ENCODE data around the gene AP1G1. TPM values are rescaled to one million over a fixed set of nuclear protein-coding genes. Genes with fewer than 3 reads are reported as not detected.
"Not testable (repeated sequence)": the region's sequence is repeated elsewhere in the genome, so short reads cannot be mapped to it uniquely, and the experiment has no call there.

Gene AP1G1
- total and polyA plus RNA-seq, 2 of the 4 experiments (the other 2 are of a cell fraction), result 48.3 to 86.7 TPM

DNA sequence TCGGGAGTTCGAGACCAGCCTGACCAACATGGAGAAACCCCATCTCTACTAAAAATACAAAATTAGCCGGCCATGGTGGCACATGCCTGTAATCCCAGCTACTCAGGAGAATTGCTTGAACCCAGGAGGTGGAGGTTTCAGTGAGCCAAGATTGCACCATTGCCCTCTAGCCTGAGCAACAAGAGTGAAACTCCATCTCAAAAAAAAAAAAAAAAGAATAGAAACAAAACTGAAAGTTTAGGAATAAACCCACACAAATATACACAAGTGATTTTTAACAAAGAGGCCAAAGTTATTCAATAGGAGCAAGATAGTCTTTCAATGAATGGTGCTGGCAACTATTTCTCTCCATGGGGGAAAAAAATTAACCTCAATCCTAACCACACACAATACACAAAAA is 18.3 kb downstream of the AP1G1 start:
- H3K4me1 ChIP-seq (ENCODE audit: control insufficient read depth, insufficient read depth, low read length); in situ Hi-C loops (cut with MboI; ENCODE audit: low sequenced_read_pairs); H3K18ac ChIP-seq (ENCODE audit: low read depth, low read length); H2BK20ac ChIP-seq (ENCODE audit: low read depth, low read length); BruUV-seq (replicated peaks); H3K4me2 ChIP-seq (ENCODE audit: low read depth, low read length); H2BK15ac ChIP-seq (ENCODE audit: low read depth, low read length); H2AFZ ChIP-seq (replicated peaks; ENCODE audit: low read length, poor library complexity); H3K9me1 ChIP-seq (ENCODE audit: insufficient read depth, low read length); dilution Hi-C loops (cut with HindIII; ENCODE audit: low sequenced_read_pairs, unreplicated experiment); H2BK120ac ChIP-seq (ENCODE audit: low read depth, low read length); ATAC-seq (ENCODE audit: low read depth); H2AK5ac ChIP-seq (ENCODE audit: low read depth, low read length); H3K14ac ChIP-seq (replicated peaks; ENCODE audit: low read depth, low read length); H4K8ac ChIP-seq (ENCODE audit: low read depth in 2 of 2, low read length in 2 of 2); H3K27me3 ChIP-seq (ENCODE audit: control insufficient read depth, insufficient read depth, low read length); H3K56ac ChIP-seq (ENCODE audit: extremely low read depth, insufficient read depth, low read length); H2AK9ac ChIP-seq (replicated peaks; ENCODE audit: low read depth, low read length, poor library complexity); H3K23ac ChIP-seq (ENCODE audit: low read depth, low read length); DNase-seq; H3K4ac ChIP-seq (ENCODE audit: low read depth, low read length); POLR2A ChIA-PET (ENCODE audit: unreplicated experiment); H3K27ac ChIP-seq (ENCODE audit: insufficient read depth, low read length); H3K4me3 ChIP-seq (ENCODE audit: insufficient read depth, low read depth, low read length); H4K91ac ChIP-seq (ENCODE audit: insufficient read depth, low read depth, low read length); H3K9ac ChIP-seq (ENCODE audit: low read depth, low read length); H2BK5ac ChIP-seq (ENCODE audit: low read depth, low read length, poor library complexity, severe bottlenecking); H4K5ac ChIP-seq (ENCODE audit: low read depth, low read length); H3K9me3 ChIP-seq (ENCODE audit: control insufficient read depth, insufficient read depth, low read length): not testable (repeated sequence)
- WGBS, 2 experiments (ENCODE audit: extremely low coverage in 2 of 2, insufficient read length in 1 of 2), result no CpG with 5 or more reads among the region's 3 CpGs
- peaks cover 66% of the 10 kb centered on the region for H4K20me1 ChIP-seq (ENCODE audit: insufficient read depth, low read length)
- H3K79me1 ChIP-seq (ENCODE audit: low read depth in 1 of 2, low read length in 2 of 2), result peaks cover 5 to 53% of the 10 kb centered on the region in 2 experiments
- intact Hi-C loops (cut with micrococcal nuclease), result loop anchor here (2.0 kb wide), 1 partner anchor 52 kb away; no protein-coding TSS in a partner anchor
- H3K36me3 ChIP-seq (ENCODE audit: control insufficient read depth, insufficient read depth, low read length), result peaks cover 19% of the 10 kb centered on the region
- CTCF ChIA-PET, result interaction anchor here (1.0 kb wide), 1 partner anchor 11 kb away, joined by 3 read pairs; no protein-coding TSS in a partner anchor

Measured in IMR-90 (cell line).